Measurements from ENCODE around the gene MTG2.

MTG2 gene

DNA sequence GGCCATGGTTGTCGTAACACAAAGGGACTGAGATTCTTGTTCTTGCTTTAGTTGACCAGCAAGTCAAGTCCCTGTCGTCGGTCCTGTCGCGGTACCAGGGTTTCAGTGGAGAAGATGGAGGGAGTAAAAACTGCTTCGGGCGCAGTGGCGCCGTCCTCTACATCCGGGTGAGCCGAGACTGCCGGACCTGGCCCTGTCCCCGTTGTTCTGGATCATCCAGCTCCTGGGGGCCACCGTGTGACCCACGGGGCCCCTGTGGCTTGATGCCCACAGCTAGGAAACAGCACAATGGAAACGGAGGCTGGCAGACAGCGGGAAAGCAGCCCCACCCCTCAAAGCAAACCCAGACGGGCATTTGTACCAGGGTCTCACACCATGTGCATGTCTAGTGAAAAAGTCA, 15.0 kb downstream of the MTG2 start:
- DNase-seq (ENCODE audit: low read depth, low spot score) = no peak
- H3K4me3 ChIP-seq (ENCODE audit: low read length) = no peak overlapping the region
- H3K27me3 ChIP-seq (ENCODE audit: control insufficient read depth, insufficient read depth, low read length) = no peaks in the 10 kb centered on the region
- H3K36me3 ChIP-seq (ENCODE audit: control insufficient read depth, insufficient read depth, low read length) = peaks cover 22% of the 10 kb centered on the region
- H3K27ac ChIP-seq (ENCODE audit: low read length) = no peak overlapping the region
- H3K9me3 ChIP-seq (ENCODE audit: control insufficient read depth, insufficient read depth, low read length) = no peaks in the 10 kb centered on the region
- no CpG with 5 or more reads among the region's 18 CpGs for WGBS (ENCODE audit: insufficient coverage, insufficient read length)
- H3K4me1 ChIP-seq (ENCODE audit: control insufficient read depth, insufficient read depth, low read length) = no peaks in the 10 kb centered on the region

DNA sequence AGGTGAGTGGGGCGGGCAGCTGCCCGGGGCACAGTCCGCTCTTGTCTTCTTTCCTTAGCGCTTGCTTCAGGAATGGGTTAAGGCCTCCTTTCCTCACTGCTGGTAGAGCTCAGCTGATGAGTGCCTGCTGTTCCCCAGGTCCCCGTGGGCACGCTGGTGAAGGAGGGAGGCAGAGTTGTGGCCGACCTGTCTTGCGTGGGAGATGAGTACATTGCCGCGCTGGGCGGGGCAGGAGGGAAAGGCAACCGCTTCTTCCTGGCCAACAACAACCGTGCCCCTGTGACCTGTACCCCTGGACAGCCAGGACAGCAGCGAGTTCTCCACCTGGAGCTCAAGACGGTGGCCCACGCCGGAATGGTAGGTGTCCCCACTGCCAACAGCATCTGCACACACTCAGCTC, 15.7 kb downstream of the MTG2 start:
- no peak for DNase-seq (ENCODE audit: low read depth, low spot score)
- H3K4me3 ChIP-seq (ENCODE audit: low read length) = no peak overlapping the region
- peaks cover 22% of the 10 kb centered on the region for H3K36me3 ChIP-seq (ENCODE audit: control insufficient read depth, insufficient read depth, low read length)
- no peaks in the 10 kb centered on the region for H3K27me3 ChIP-seq (ENCODE audit: control insufficient read depth, insufficient read depth, low read length)
- no peak overlapping the region for H3K27ac ChIP-seq (ENCODE audit: low read length)
- no peaks in the 10 kb centered on the region for H3K9me3 ChIP-seq (ENCODE audit: control insufficient read depth, insufficient read depth, low read length)
- WGBS (ENCODE audit: insufficient coverage, insufficient read length) = no CpG with 5 or more reads among the region's 17 CpGs
- no peaks in the 10 kb centered on the region for H3K4me1 ChIP-seq (ENCODE audit: control insufficient read depth, insufficient read depth, low read length)

DNA sequence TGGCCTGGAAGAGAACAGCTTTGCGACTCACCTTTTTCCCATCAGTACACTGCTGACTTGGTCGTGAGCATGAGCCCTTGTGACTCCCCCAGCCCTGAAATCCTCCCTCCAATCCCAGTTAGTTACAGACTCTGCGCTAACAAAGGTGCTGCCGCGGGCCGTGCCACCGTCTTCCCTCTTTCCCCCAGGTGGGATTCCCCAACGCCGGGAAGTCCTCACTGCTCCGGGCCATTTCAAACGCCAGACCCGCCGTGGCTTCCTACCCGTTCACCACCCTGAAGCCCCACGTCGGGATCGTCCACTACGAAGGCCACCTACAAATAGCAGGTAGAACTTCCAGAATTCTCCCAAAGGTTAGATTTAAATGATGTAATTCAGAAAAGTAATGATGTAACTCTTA, 16.1 kb downstream of the MTG2 start:
- Histone ChIP-seq H3K27ac (ENCODE audit: low read length) (no peak overlapping the region), H3K27me3 (ENCODE audit: control insufficient read depth, insufficient read depth, low read length) (no peaks in the 10 kb centered on the region), H3K4me1 (ENCODE audit: control insufficient read depth, insufficient read depth, low read length) (no peaks in the 10 kb centered on the region), H3K36me3 (ENCODE audit: control insufficient read depth, insufficient read depth, low read length) (peaks cover 22% of the 10 kb centered on the region), H3K9me3 (ENCODE audit: control insufficient read depth, insufficient read depth, low read length) (no peaks in the 10 kb centered on the region), H3K4me3 (ENCODE audit: low read length) (no peak overlapping the region)
- DNase-seq (ENCODE audit: low read depth, low spot score) = no peak
- no CpG with 5 or more reads among the region's 18 CpGs for WGBS (ENCODE audit: insufficient coverage, insufficient read length)

DNA sequence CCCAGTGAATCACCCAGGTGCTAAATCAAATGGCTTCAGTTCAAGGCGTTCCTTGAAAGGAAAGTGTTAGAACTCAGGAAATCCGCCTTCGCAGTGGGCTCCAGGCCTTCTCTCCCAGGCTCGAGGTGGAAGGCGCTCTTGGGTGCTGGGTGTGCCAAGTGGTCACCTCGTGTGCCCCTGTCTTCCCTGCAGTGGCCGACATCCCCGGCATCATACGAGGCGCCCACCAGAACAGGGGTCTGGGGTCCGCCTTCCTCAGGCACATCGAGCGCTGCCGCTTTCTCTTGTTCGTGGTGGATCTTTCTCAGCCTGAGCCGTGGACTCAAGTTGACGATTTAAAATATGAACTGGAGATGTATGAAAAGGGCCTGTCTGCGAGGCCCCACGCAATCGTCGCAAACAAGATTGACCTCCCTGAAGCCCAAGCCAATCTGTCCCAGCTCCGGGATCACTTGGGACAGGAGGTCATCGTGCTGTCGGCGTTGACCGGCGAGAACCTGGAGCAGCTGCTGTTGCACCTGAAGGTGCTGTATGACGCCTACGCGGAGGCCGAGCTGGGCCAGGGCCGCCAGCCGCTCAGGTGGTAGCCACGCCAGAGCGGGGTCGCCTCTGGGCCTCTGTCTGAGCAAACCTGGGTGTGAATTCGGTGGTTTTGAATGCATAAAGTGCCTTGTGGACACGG, 17.8 kb downstream of the MTG2 start:
- H3K27ac ChIP-seq (ENCODE audit: low read length) = no peak overlapping the region
- no peaks in the 10 kb centered on the region for H3K9me3 ChIP-seq (ENCODE audit: control insufficient read depth, insufficient read depth, low read length)
- peaks cover 22% of the 10 kb centered on the region for H3K36me3 ChIP-seq (ENCODE audit: control insufficient read depth, insufficient read depth, low read length)
- no peaks in the 10 kb centered on the region for H3K4me1 ChIP-seq (ENCODE audit: control insufficient read depth, insufficient read depth, low read length)
- H3K4me3 ChIP-seq (ENCODE audit: low read length) = no peak overlapping the region
- no peaks in the 10 kb centered on the region for H3K27me3 ChIP-seq (ENCODE audit: control insufficient read depth, insufficient read depth, low read length)
- WGBS (ENCODE audit: insufficient coverage, insufficient read length) = no CpG with 5 or more reads among the region's 38 CpGs
- no peak for DNase-seq (ENCODE audit: low read depth, low spot score)

DNA sequence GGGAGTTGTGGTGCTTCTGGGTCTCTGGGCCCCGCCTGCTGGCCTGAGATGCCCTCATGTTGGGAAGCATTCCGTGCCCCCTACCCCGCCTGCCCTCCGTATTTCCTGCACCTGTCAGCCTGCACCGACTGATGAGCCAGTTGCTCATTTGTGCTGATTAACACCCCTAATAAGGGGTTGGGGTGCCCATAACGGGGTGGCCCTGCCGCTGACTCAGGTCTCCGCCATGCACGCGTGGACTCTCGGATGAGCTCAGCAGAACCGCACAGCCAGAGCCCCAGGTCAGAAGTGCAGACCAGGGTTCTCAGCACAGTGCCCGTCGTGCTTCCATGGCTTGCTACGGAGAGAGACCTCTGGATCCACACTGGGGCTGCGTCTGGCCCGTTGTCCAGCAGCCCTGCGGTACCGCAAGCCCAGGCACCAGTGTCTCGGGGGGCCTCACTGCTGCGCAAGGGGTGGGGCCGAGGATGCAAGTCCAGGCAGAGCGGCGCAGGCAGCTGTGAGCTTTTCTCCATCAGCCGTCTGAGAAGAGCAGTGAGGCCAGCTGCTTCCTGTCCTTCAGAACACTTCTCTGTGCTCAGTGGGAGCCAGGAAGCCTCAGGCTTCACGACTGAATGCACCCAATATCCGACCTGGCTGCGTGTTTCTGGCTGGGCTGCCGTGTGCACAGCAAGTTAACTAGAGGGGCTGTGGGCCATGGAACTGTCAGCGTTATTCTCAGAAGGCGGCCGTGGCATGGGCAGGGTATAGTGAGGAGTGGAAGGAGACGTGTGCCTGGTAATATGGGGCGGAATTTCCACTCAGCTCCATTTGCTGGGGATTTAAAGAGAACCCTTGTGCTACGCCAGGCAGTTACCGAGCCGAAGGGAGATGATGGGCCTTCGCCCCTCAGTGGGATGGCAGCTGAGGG, 18.6 kb downstream of the MTG2 start:
- Histone ChIP-seq H3K9me3 (ENCODE audit: control insufficient read depth, insufficient read depth, low read length) (no peaks in the 10 kb centered on the region), H3K4me3 (ENCODE audit: low read length) (no peak overlapping the region), H3K27ac (ENCODE audit: low read length) (no peak overlapping the region), H3K36me3 (ENCODE audit: control insufficient read depth, insufficient read depth, low read length) (peaks cover 22% of the 10 kb centered on the region), H3K4me1 (ENCODE audit: control insufficient read depth, insufficient read depth, low read length) (no peaks in the 10 kb centered on the region), H3K27me3 (ENCODE audit: control insufficient read depth, insufficient read depth, low read length) (no peaks in the 10 kb centered on the region)
- DNase-seq (ENCODE audit: low read depth, low spot score) = no peak
- no CpG with 5 or more reads among the region's 38 CpGs for WGBS (ENCODE audit: insufficient coverage, insufficient read length)

DNA sequence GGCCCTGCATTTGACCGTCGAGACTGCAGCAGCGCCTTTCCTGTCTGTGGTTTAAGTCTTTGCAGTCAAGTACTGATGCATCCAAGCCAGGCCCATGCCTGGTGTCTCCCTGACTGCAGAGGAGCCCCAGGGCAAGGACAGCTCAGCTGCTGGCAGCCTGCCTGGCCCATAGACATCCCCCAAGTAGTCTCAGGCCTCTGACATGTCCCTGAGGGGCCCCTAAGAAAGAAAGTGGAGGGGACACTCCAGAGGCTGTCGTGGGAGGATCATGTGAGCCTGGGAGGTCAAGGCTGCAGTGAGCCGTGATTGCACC, 19.2 kb downstream of the MTG2 start:
- no peak for DNase-seq (ENCODE audit: low read depth, low spot score)
- Histone ChIP-seq H3K27ac (ENCODE audit: low read length) (no peak overlapping the region), H3K27me3 (ENCODE audit: control insufficient read depth, insufficient read depth, low read length) (no peaks in the 10 kb centered on the region), H3K4me3 (ENCODE audit: low read length) (no peak overlapping the region), H3K36me3 (ENCODE audit: control insufficient read depth, insufficient read depth, low read length) (peaks cover 22% of the 10 kb centered on the region), H3K4me1 (ENCODE audit: control insufficient read depth, insufficient read depth, low read length) (no peaks in the 10 kb centered on the region), H3K9me3 (ENCODE audit: control insufficient read depth, insufficient read depth, low read length) (no peaks in the 10 kb centered on the region)
- no CpG with 5 or more reads among the region's 5 CpGs for WGBS (ENCODE audit: insufficient coverage, insufficient read length)

DNA sequence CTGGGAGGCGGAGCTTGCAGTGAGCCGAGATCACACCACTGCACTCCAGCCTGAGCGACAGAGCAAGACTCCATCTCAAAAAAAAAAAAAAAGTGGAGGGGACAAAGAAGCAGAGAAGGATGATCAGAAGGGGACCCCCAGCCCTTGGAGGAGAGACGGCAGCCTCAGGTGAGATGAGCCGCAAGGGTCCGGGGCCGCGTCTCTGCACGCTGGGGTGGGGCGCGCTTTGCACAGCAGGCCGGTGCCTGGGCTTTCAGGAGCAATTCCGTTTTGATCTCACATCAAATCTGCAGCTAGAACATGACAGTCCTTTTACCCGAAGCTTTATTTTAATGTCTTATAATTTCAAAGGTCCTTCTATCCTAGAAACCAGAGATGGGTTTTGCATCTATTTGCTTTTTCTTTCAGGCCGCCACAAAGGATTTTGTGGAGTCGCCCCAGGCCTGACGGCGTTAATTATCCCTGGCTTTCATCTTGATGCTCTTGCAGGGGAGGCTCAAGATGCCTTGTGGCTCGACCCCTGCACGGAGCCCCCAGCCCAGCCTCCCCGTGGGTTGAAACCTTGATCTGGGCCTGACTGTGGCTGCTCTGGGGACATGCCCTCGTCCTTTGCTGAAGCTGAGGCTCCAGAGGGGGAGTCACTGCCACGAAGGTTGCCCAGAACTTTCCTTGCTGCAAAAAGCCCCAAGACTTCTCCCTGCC, 20.0 kb downstream of the MTG2 start:
- Histone ChIP-seq H3K4me1 (ENCODE audit: control insufficient read depth, insufficient read depth, low read length) (no peaks in the 10 kb centered on the region), H3K36me3 (ENCODE audit: control insufficient read depth, insufficient read depth, low read length) (peaks cover 22% of the 10 kb centered on the region), H3K27ac (ENCODE audit: low read length) (no peak overlapping the region), H3K9me3 (ENCODE audit: control insufficient read depth, insufficient read depth, low read length) (no peaks in the 10 kb centered on the region), H3K27me3 (ENCODE audit: control insufficient read depth, insufficient read depth, low read length) (no peaks in the 10 kb centered on the region), H3K4me3 (ENCODE audit: low read length) (no peak overlapping the region)
- DNase-seq (ENCODE audit: low read depth, low spot score) = no peak
- no CpG with 5 or more reads among the region's 23 CpGs for WGBS (ENCODE audit: insufficient coverage, insufficient read length)

DNA sequence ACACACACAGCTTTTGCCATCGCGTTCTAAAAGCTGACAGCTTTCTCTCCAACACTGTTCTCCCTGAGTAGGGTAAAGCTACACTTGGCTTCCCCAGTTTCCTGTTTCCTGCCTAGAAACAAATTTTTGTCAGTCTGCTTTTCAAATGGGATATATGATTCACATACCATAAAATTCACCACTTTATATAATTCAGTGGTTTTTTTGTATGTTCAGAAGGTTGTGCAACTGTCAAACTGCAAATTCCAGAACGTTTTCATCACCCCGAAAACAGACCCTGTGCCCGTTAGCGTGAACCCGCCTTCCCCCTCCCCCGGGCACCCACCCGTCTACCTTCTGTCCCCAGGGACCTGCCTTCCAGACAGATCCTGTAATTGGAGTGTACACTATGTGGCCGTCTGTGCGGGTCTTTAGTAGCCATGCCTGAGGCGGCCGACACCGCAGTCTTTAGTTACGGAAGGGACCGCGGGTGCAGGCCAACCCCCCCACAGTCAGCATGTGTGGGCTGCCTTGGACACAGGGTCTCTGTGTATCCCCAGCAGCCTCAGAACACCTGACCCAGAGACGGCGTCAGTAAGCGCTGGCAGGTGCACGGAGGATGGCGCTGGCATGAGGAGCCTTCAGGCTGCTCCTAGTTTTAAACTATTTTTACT, 20.7 kb downstream of the MTG2 start:
- Histone ChIP-seq H3K36me3 (ENCODE audit: control insufficient read depth, insufficient read depth, low read length) (peaks cover 21% of the 10 kb centered on the region), H3K4me3 (ENCODE audit: low read length) (no peak overlapping the region; the same call in 1 of the 2 replicates), H3K4me1 (ENCODE audit: control insufficient read depth, insufficient read depth, low read length) (no peaks in the 10 kb centered on the region), H3K9me3 (ENCODE audit: control insufficient read depth, insufficient read depth, low read length) (no peaks in the 10 kb centered on the region), H3K27me3 (ENCODE audit: control insufficient read depth, insufficient read depth, low read length) (no peaks in the 10 kb centered on the region), H3K27ac (ENCODE audit: low read length) (no peak overlapping the region)
- no CpG with 5 or more reads among the region's 22 CpGs for WGBS (ENCODE audit: insufficient coverage, insufficient read length)
- DNase-seq (ENCODE audit: low read depth, low spot score) = no peak

DNA sequence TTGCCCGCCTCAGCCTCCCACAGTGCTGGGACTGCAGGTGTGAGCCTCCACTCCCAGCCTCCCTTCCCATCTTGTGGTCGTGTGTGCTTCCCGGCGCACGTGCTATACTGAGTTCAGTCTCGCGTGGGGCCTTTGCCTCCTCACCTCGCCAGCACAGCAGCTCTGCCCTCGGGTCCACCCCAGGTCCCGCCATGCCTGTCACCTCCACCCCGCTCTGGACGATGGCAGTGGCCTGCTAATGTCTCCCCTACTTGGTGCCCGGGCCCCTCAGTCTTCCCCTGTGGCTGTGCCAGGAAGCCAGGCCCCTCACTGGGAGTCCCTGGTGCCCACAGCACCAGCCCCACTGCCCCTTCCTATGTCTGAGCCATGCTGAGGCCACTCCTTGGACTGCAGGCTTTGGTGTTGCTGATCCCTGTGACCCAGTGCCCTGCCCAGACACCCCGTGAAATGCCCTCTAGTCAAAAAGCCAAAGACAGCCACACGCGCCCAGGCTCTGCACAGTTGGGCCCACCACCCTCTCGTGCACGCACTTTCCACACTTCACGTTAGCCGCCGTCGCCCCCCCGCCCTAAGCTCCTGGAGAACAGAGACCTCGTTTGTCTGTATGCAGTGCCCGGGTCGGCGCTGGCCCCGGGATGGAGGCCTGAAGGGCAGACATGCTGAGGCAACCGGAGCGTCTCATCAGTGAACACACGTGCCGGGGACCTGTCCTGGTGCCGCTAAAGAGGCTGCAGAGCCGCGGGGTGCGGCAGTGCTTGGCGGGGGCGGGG, 23.0 kb downstream of the MTG2 start:
- WGBS (ENCODE audit: insufficient coverage, insufficient read length) = no CpG with 5 or more reads among the region's 38 CpGs
- DNase-seq (ENCODE audit: low read depth, low spot score) = no peak

More for the DNA sequence above, 23.0 kb downstream of the MTG2 start:
- Histone ChIP-seq H3K4me3 (ENCODE audit: low read length) (no peak overlapping the region), H3K4me1 (ENCODE audit: control insufficient read depth, insufficient read depth, low read length) (no peaks in the 10 kb centered on the region), H3K9me3 (ENCODE audit: control insufficient read depth, insufficient read depth, low read length) (no peaks in the 10 kb centered on the region), H3K27ac (ENCODE audit: low read length) (no peak overlapping the region), H3K36me3 (ENCODE audit: control insufficient read depth, insufficient read depth, low read length) (peaks cover 11% of the 10 kb centered on the region; the same call in 1 of the 2 replicates), H3K27me3 (ENCODE audit: control insufficient read depth, insufficient read depth, low read length) (no peaks in the 10 kb centered on the region)

Measured in iPS DF 6.9 (cell line).